Activated T-cell treated with anti-CD3 and anti-CD28 coated beads, Interleukin-2, amount 50 U/mL, for 4 hours (primary cell): ENCODE measurements around the gene TMEM132A. TPM values are rescaled to one million over a fixed set of nuclear protein-coding genes. Genes with fewer than 3 reads are reported as not detected.

Experiments used
- ATAC-seq, 2 donors: fragments of 200-7000 bp; cut with Tn5 transposase; one replicate each; pipeline ENCODE4 v1.10.0; 2021
- DNase-seq: peaks from one replicate; pipeline ENCODE4 v3.0.0-alpha.2; 2020
- H3K27me3 Mint-ChIP-seq: one replicate; pipeline ENCODE4 v1.8.0; 2021; ENCODE audit warnings: low read depth, mixed read lengths
- H3K36me3 Mint-ChIP-seq: one replicate; pipeline ENCODE4 v1.8.0; 2022; ENCODE audit warnings: mixed read lengths; ENCODE audit not compliant: insufficient read depth
- H3K4me1 Mint-ChIP-seq: one replicate; pipeline ENCODE4 v1.8.0; 2021; ENCODE audit warnings: low read depth, mixed read lengths
- H3K4me3 Mint-ChIP-seq: one replicate; pipeline ENCODE4 v1.8.0; 2021; ENCODE audit warnings: mild to moderate bottlenecking, moderate library complexity, mixed read lengths
- H3K9me3 Mint-ChIP-seq: one replicate; pipeline ENCODE4 v1.8.0; 2021; ENCODE audit warnings: mixed read lengths
- total RNA-seq, 3 donors: library from RNA; stranded (reverse); gene quantifications; one replicate each; pipeline ENCODE4 v1.2.1, GENCODE V29; 2021

The TMEM132A gene
- 1 to 10 TPM in 2 of 3 donors, under 1 TPM in 1; 0.84 to 1.4 (median 1.4) TPM for total RNA-seq

DNA sequence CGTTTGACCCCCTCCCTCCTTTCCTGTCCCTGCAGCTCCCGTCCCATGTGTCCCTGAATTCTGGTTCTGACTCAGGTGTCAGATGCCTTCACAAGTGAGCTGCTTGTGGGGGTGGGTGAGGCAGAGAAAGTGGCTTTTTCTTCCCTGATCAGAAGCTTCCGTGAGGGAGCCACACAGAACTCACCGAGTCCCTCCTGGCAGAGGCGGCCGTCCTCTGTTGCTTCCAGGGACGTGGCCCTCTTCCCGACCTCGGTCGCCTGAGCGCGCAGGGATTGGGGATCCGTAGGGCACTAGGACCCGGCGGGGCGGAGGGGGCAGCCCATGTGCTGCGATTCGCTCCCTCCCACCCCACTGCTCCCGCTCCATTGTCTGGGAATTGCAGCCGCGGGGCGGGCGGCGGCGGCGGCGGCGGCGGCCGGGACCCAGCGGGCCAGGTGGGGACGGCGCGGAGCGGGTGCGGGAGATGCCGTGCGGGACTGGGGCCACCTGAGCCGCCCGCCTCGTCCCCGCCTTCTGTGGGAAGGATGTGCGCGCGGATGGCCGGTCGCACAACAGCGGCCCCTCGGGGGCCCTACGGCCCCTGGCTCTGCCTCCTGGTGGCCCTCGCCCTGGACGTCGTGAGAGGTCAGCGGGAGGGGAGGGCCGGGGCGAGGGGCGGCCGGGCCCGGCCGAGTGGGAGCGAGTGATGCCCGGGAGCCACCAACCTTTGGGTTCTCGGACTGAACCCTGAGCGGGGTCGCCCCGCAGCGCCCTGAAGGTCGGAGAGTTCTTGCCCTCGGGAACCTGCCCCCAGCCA is at the start of gene TMEM132A:
Gene TMEM132A, plus strand, starts transcription at position 351 of the 796 bp plus-strand sequence. Its CDS starts 174 bp downstream, at position 525.
- no peaks in the 10 kb centered on the region for H3K9me3 Mint-ChIP-seq
- ATAC-seq = peak; percentile 29 to 41
- H3K4me1 Mint-ChIP-seq = peaks cover 15% of the 10 kb centered on the region
- H3K4me3 Mint-ChIP-seq = peak within 1 kb of the TSS; percentile 45
- H3K36me3 Mint-ChIP-seq = peaks cover 36% of the 10 kb centered on the region
- no peak for DNase-seq
- peaks cover 20% of the 10 kb centered on the region for H3K27me3 Mint-ChIP-seq

DNA sequence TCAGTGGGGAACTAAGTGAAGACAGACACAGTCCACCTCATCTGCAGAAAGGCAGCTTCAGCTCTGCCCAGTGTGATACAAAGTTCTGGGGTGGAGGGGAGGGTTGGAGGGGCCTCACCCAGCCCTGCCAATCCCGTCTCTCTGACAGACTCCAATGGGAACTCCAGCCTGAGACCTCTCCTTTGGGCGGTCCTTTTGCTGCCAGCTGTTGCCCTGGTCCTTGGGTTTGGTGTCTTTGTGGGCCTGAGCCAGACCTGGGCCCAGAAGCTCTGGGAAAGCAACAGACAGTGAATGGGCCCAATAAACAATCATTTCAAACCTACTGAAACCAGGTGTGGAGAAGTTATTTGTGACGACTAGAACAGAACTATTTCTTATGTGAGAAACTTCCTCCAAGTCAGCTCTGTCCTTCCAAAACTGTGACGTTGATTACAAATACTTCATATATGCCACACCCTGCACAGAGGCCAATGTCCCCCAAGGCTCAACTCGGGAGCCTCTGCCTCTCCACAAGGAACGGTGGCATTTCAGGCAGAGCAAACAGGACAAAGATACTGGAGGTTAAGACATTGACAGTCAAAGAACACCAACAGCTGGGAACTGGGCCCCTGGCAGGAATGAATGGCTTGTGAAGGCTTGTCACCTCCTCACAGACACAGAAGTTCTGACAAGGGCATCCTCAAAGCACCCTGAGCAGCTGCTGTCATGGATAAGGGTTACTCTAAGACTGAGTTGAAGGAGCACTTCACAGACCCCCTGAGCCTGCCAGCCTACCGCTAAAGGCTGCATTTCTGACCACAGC is 48.7 kb upstream of the TMEM132A start:
- H3K9me3 Mint-ChIP-seq = no peaks in the 10 kb centered on the region
- H3K4me1 Mint-ChIP-seq = peaks cover 13% of the 10 kb centered on the region
- no peaks in the 10 kb centered on the region for H3K27me3 Mint-ChIP-seq
- peaks cover 16% of the 10 kb centered on the region for H3K36me3 Mint-ChIP-seq
- no peak overlapping the region for H3K4me3 Mint-ChIP-seq
- DNase-seq (no peak), ATAC-seq (no peak)

DNA sequence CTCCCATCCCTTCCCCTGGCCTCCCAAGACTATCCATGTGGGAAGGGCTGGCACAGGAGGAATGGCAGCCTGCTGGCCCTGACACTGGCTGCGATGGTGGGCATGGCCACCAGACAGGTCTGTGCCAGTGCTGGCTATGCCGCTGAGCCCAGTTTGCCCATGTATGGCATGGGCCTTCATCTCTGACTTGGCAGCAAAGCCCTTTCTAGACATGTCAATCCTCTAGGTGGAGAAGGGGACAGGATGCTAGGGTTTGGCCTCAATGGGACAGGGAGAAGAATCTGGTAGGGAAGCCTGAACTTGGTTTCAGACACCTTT is 48.1 kb upstream of the TMEM132A start:
- H3K9me3 Mint-ChIP-seq = no peaks in the 10 kb centered on the region
- peaks cover 20% of the 10 kb centered on the region for H3K36me3 Mint-ChIP-seq
- no peak overlapping the region for H3K4me3 Mint-ChIP-seq
- ATAC-seq (no peak), DNase-seq (no peak)
- peaks cover 11% of the 10 kb centered on the region for H3K4me1 Mint-ChIP-seq
- H3K27me3 Mint-ChIP-seq = no peaks in the 10 kb centered on the region

DNA sequence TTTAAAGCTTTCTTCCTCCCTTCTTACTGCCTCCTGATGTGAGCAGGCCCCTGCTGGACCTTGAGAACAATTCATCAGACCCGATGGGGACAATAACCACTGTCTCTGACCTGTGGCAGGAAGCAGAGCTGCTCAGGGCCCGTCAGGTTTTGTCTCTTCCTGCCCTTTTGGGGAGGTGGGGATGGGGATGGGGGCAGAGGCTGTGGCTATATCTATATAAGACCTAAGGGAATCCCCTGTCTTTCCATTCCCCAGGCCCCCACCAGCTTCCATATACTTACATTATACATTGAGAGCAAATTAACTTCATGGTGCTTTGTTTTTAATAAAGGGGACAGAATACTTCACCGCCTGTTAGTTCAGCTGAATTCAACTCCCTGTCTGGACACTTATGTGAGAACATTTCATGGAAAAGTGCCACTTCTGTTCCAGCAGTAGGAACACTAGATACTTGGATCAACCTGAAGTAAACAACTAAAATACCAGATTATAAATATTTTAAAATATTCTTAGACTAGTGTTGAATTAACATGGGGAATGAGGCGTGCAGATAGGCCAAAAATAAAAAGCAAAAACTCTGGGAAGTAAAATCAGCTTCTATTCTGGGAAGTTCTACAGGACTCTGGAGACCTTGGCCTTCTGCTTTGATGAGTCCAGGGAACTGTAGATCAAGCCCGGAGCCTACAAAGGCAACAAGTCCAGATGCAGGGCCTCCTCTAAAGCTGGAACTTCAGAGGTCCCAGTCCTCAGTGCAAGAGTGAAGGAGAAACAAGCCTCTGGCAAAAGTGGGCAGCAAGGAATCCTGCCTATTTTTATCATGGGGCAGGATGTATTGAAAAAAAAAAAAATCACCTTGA is 45.8 kb upstream of the TMEM132A start:
- DNase-seq = no peak
- no peak for ATAC-seq
- H3K4me3 Mint-ChIP-seq = no peak overlapping the region
- no peaks in the 10 kb centered on the region for H3K27me3 Mint-ChIP-seq
- peaks cover 34% of the 10 kb centered on the region for H3K36me3 Mint-ChIP-seq
- no peaks in the 10 kb centered on the region for H3K9me3 Mint-ChIP-seq
- H3K4me1 Mint-ChIP-seq = peaks cover under 1% of the 10 kb centered on the region

DNA sequence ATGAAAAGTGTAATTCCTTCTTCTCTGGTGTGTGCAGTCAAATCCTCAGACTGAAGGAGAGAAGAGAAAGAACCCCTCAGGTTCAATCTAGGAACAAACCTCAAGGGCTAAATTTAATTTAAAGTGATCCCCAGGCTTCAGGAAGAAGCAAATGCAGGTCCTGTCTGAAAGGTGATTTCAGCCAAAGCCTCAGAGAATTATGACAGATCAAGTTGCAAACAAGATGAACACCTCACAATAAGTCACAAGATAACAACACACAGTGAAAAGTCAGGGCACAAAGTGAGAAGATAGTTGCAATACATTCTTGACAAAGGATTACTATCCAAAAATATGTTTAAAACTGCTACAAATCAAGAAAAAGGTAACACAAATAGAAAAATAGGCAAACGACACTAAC is 45.2 kb upstream of the TMEM132A start:
- no peak for ATAC-seq
- no peaks in the 10 kb centered on the region for H3K4me1 Mint-ChIP-seq
- no peaks in the 10 kb centered on the region for H3K27me3 Mint-ChIP-seq
- no peak for DNase-seq
- no peak overlapping the region for H3K4me3 Mint-ChIP-seq
- H3K36me3 Mint-ChIP-seq = peaks cover 39% of the 10 kb centered on the region
- no peaks in the 10 kb centered on the region for H3K9me3 Mint-ChIP-seq

DNA sequence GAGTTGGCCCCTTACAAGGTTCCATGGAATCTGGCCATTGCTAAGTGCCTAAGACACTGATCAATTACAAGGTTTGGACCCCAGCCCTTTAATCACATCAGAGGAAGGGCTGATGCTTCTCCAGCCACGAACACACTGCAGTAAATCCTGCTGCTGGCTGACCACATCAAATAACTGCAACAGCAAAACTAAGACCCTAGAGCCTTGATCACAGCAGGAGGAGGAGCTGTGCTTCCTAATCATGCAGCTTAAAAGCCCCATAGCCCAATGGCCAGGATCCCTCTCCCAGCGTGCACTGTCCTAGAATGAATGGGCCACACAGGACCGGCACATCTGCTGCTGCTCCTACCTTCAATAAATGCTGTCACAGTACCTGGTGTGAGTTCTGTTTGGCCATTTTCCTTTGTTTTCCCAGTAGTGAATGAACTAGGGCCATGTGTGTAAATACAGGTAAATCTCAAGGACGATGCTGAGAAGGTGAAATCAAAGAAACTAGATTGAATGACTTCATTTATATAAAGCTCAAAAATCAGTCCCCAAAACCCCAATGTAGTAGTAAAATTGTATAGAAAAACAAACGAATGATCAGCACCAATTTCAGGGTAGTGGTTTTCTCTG is 44.2 kb upstream of the TMEM132A start:
- DNase-seq (no peak), ATAC-seq (no peak)
- Mint-ChIP-seq H3K9me3 (no peaks in the 10 kb centered on the region), H3K4me1 (no peaks in the 10 kb centered on the region), H3K4me3 (no peak overlapping the region), H3K27me3 (no peaks in the 10 kb centered on the region), H3K36me3 (peaks cover 41% of the 10 kb centered on the region)

DNA sequence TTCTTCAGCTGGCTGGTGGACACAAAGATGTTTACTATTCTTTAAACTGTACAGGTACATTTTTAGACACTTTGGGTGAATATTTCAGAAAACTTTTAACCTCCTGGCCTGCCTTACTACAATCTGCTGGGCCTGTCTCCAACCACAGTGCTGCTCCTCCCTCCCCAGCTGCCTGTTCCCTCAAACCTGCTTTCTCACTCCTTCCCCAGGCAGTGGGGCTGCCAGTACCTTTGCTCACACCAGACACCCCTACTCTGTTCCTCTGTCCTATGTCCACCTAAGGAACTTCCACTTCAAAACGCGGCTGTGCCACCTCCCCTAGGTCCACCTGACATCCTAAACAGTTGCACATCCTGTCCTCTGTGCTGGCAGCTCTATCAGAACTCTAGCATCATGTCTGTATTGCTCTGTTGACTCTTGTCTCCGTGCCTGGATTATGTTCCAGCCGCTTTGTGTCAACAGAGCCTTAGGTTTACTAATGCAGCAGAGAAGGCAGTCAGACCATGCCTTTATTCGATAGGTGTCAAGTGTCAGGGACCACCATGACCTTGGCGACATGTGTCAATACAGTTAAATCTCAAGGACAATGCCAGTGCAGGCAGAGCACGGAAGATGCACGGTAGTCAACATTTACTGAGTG is 43.5 kb upstream of the TMEM132A start:
- no peaks in the 10 kb centered on the region for H3K4me1 Mint-ChIP-seq

GRCh38 chr11:60887556-60887955 is 36.7 kb upstream of the TMEM132A start:
- H3K4me3 Mint-ChIP-seq = no peak overlapping the region
- no peaks in the 10 kb centered on the region for H3K27me3 Mint-ChIP-seq
- no peaks in the 10 kb centered on the region for H3K9me3 Mint-ChIP-seq
- peaks cover 45% of the 10 kb centered on the region for H3K36me3 Mint-ChIP-seq
- peak; percentile 67 to 86 for ATAC-seq
- H3K4me1 Mint-ChIP-seq = no peaks in the 10 kb centered on the region
- no peak for DNase-seq

More for the DNA sequence above, 43.5 kb upstream of the TMEM132A start:
- no peaks in the 10 kb centered on the region for H3K9me3 Mint-ChIP-seq
- ATAC-seq (no peak), DNase-seq (no peak)
- no peaks in the 10 kb centered on the region for H3K27me3 Mint-ChIP-seq
- peaks cover 47% of the 10 kb centered on the region for H3K36me3 Mint-ChIP-seq
- no peak overlapping the region for H3K4me3 Mint-ChIP-seq

DNA sequence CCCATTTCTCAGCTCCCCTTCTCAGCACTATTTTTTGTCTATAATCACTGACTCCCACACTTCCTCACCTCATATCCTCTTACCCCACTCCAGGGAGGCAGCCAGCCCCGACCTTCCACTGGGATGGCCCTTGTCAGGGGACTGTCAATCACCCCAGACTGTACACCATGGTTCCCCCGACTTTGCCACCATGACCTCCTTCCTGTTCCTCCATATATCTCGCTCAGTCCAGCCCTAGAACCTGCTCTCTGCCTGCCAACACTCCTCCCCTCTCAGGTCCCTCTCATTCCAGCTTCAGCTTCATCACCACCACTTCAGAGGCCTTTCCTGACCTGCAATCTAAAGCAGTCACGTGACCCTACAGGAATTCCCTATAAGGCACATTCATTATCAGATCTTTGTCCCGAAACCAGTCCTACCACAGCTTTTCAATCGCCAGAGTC is 34.4 kb upstream of the TMEM132A start:
- Mint-ChIP-seq H3K36me3 (peaks cover 38% of the 10 kb centered on the region), H3K27me3 (no peaks in the 10 kb centered on the region), H3K4me1 (no peaks in the 10 kb centered on the region), H3K9me3 (no peaks in the 10 kb centered on the region), H3K4me3 (no peak overlapping the region)
- ATAC-seq (no peak), DNase-seq (no peak)

- Mint-ChIP-seq H3K27me3 (no peaks in the 10 kb centered on the region), H3K9me3 (no peaks in the 10 kb centered on the region), H3K4me1 (no peaks in the 10 kb centered on the region), H3K4me3 (no peak overlapping the region), H3K36me3 (peaks cover 39% of the 10 kb centered on the region)
- ATAC-seq (no peak), DNase-seq (no peak)
These were observed 33.6 kb upstream of the TMEM132A start for GRCh38 chr11:60890696-60891095.

DNA sequence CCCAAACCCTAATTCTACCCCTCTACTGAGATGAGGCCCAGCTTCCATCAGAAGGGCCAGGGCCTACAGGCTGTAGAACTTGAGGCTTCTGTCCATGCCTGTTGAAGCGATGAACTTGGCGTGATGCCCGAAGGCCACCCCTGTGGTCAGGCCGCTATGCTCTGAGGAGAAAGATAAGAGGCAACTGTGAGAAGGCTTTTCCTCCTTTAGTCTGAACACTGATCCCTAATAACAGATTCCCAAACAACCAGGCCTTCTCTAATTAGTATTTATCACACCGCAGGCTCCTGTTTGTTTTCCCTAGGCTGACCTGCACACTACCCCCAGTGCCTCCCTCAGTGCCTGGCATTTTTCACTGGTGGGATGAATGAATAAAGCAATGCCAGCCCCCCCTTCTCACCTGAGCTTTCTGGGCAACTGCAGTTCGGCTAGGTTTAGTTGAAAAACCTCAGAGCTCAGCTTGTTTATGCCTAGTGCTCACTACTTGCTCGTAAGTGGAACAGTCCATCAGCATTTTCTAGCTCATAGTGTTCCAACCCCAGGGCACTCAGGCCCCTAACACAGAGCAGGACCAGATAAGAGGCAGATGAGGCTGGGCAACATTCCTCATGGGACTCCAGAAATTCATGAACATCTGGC is 33.0 kb upstream of the TMEM132A start:
- H3K36me3 Mint-ChIP-seq = peaks cover 40% of the 10 kb centered on the region

GRCh38 chr11:60895687-60896086 is 28.6 kb upstream of the TMEM132A start:
- H3K9me3 Mint-ChIP-seq = no peaks in the 10 kb centered on the region
- H3K27me3 Mint-ChIP-seq = no peaks in the 10 kb centered on the region
- no peaks in the 10 kb centered on the region for H3K4me1 Mint-ChIP-seq
- no peak overlapping the region for H3K4me3 Mint-ChIP-seq
- DNase-seq (no peak), ATAC-seq (no peak)
- H3K36me3 Mint-ChIP-seq = peaks cover 61% of the 10 kb centered on the region

More for the DNA sequence above, 33.0 kb upstream of the TMEM132A start:
- Mint-ChIP-seq H3K27me3 (no peaks in the 10 kb centered on the region), H3K4me1 (no peaks in the 10 kb centered on the region), H3K4me3 (no peak overlapping the region), H3K9me3 (no peaks in the 10 kb centered on the region)
- no peak for ATAC-seq
- no peak for DNase-seq

GRCh38 chr11:60897496-60897895 is 26.8 kb upstream of the TMEM132A start:
- Mint-ChIP-seq H3K4me1 (peaks cover 1% of the 10 kb centered on the region), H3K4me3 (no peak overlapping the region), H3K36me3 (peaks cover 56% of the 10 kb centered on the region), H3K9me3 (no peaks in the 10 kb centered on the region), H3K27me3 (no peaks in the 10 kb centered on the region)
- ATAC-seq = no peak
- no peak for DNase-seq
